Gastroesophageal sphincter (tissue), 3 donors: ENCODE results near the gene HSD11B2.

Source experiments
- CTCF ChIP-seq, 4 experiments: fragments of 200-600 bp in 2 of 4; fragments of 450-650 bp in 2 of 4; sonication (generic) in 1 of 4; IDR thresholded peaks; one replicate each; pipeline ENCODE4 v1.5.1; 2017 to 2019; ENCODE audit warnings: antibody characterized with exemption in 4 of 4, mild to moderate bottlenecking in 2 of 4, moderate library complexity in 2 of 4
- EP300 ChIP-seq: sonication (generic); formaldehyde crosslinking; IDR thresholded peaks from one replicate; pipeline ENCODE4 v1.6.1; 2017; ENCODE audit warnings: antibody characterized with exemption, mild to moderate bottlenecking

GRCh38 chr16:67445913-67446907, 15.3 kb downstream of the HSD11B2 start:
- no peak for TF ChIP-seq CTCF (IDR thresholded peaks at IDR 0.05)
- no peak for TF ChIP-seq EP300
